Caki2 (cell line): Measurements from ENCODE around the gene GDF10. TPM values are rescaled to one million over a fixed set of nuclear protein-coding genes. Genes with fewer than 3 reads are reported as not detected.

Experiments
- DNase-seq: peaks from one replicate; pipeline ENCODE4 v3.0.0-alpha.2; 2015; ENCODE audit warnings: low read depth
- in situ Hi-C: cut with HindIII; loops from 2 replicates; pipeline ENCODE4 v1.10.0; 2016; ENCODE audit warnings: low sequenced_read_pairs, low pct_unique_long_range_greater_than_20kb, mixed read lengths
- total RNA-seq: library from RNA; depleted of rRNA; stranded (reverse); fragments of >200 nt; shearing (Covaris generic); gene quantifications from 2 replicates; pipeline ENCODE4 v1.2.3, GENCODE V29; 2014; ENCODE audit warnings: low replicate concordance

GDF10 gene
- total RNA-seq, 1 experiment from 2014 or later: not detected

DNA sequence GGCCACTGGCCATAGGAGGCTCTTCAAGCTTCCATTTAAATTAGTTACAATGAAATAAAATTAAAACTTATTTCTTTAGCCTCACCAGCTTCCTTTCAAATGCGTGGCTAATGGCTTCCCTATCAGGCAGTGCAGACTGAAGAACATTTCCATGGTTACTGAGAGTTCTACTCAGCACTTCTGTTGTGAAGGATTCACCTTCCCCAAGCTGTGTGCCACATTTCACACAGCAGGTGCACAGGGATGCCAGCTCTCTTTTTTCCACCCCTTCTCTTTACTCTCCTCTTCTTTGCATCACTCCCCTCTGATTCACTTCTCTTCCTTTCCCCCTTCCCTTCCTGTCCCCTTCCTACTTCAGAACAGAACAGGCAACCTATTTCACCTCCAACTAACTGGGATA lies 23.1 kb downstream of the GDF10 start:
- no peak for DNase-seq
- in situ Hi-C loops: no loop called here

DNA sequence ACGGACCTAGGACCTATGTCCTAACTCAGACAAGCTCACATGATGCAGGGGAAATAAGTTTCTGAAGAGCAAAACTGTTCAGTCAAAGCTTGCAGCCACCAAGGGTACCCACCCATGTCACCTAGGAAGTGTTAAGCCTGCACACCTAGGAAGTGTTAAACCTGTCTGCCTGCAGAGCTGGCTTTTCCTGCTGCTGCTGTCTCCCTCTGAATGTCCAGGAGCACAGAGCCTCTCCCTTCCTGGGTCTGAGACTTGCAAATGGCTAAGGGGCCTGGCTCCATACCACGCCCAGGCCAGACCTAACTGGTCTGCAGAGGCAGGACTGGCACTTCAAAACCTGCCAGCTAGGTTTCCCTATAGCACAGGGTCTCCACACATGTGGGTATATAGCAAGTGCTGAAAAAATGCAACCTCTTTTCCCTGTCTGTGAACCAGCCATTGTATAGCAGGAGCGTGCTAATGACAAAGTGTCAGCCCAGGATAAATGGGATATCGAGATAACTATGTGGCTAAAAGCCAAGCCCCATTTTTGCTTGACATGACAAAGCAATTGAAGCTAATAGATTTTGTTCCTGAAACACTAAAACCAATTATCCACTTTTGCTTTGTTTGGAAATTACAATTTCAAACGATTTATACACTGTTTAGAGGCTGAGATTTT lies 23.8 kb downstream of the GDF10 start:
- DNase-seq: no peak
- in situ Hi-C loops: no loop called here

DNA sequence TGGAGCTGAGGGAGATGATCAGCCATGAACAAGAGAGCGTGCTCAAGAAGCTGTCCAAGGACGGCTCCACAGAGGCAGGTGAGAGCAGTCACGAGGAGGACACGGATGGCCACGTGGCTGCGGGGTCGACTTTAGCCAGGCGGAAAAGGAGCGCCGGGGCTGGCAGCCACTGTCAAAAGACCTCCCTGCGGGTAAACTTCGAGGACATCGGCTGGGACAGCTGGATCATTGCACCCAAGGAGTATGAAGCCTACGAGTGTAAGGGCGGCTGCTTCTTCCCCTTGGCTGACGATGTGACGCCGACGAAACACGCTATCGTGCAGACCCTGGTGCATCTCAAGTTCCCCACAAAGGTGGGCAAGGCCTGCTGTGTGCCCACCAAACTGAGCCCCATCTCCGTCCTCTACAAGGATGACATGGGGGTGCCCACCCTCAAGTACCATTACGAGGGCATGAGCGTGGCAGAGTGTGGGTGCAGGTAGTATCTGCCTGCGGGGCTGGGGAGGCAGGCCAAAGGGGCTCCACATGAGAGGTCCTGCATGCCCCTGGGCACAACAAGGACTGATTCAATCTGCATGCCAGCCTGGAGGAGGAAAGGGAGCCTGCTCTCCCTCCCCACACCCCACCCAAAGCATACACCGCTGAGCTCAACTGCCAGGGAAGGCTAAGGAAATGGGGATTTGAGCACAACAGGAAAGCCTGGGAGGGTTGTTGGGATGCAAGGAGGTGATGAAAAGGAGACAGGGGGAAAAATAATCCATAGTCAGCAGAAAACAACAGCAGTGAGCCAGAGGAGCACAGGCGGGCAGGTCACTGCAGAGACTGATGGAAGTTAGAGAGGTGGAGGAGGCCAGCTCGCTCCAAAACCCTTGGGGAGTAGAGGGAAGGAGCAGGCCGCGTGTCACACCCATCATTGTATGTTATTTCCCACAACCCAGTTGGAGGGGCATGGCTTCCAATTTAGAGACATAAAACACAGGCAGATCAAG lies 25.6 kb downstream of the GDF10 start:
- in situ Hi-C loops: no loop called here

DNA sequence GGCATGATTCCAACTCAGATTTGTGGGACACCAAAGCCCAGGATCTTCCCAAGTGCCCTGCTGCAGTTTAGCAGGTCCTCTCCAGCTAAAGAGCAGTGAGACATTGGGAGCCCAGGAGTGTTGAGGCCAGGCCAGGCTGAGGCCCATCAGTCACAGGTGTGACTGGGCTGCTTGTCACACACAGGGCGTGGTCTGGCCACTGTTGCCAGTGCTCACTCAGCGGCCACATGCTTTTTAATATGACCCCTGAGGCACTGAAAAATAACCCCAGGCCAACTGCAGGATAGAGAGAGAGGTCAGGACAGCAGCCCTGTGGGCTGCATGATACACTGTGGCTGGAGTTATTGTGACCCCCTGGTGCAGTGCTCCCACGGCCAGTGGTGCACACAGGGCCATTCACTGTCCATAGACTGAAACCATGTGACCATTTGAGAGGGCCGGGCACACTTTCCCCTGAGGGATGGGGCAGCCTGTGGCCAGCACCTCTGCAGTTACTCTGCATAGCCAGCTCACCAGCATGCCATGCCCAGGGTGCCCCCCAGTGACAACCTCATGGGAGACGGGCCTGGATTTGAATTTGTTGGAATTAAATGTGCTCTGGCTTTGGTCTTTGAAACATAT lies 26.4 kb downstream of the GDF10 start:
- no peak for DNase-seq
- in situ Hi-C loops: no loop called here

More for the DNA sequence above, 25.6 kb downstream of the GDF10 start:
- no peak for DNase-seq

DNA sequence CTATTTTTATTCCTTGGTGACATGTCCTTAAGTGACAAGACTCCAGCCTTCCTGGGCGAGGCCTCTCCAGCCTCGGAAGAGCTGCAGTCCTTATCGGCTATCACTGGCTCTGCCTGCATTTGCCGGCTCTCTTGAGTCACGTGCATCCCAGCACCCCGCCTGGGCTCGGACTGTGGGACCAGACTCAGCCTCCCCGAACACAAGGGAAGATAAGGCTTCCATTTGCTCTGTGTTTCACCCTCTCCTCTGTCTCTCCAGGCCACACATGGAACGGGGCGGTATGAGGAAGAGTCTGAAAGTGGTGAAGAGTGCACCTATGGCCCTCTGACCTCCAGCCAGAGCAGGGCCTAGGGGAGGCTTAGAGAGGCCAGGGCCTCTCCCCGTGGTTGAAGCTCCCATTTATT lies 26.9 kb downstream of the GDF10 start:
- in situ Hi-C loops: no loop called here

DNA sequence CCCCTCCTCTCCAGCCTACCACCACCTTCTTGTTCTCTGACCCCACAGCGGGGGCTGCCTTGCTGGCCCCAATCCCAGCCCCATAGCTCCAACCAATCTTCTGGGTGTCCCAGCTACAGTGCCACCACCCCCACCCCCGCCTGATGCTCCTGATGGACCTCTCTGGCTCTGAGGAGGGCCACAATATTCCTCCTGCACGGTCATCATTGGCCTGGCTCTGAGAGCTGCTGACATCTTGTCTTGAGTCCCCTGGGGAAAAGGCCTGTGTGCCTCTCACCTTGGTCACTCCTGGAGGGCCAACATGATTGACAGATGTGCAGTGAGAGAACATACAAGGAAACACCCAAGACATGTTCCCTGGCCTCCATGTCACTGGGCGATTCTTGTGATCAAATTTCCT lies 29.9 kb downstream of the GDF10 start:
- DNase-seq: no peak
- in situ Hi-C loops: no loop called here

More for the DNA sequence above, 26.9 kb downstream of the GDF10 start:
- no peak for DNase-seq

DNA sequence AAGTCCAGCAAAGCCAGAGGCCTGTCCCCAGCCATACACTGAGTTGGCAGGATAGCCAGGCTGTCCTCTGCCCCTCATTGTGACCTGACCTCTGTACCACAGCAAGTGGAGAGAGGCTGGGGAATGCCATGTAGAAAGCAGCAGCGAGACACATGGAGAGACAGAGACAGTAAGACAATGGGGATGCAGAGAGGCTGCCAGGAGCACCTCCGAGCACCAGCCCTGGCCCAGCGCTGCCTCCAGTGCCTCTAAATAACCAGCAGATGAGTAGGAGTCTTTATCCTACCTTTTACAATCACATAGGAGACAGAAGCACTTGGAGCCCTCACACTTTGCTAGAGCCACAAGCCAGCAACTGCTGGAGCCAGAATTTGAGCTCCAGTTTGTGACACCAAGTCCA lies 30.4 kb downstream of the GDF10 start:
- DNase-seq: no peak
- in situ Hi-C loops: no loop called here

DNA sequence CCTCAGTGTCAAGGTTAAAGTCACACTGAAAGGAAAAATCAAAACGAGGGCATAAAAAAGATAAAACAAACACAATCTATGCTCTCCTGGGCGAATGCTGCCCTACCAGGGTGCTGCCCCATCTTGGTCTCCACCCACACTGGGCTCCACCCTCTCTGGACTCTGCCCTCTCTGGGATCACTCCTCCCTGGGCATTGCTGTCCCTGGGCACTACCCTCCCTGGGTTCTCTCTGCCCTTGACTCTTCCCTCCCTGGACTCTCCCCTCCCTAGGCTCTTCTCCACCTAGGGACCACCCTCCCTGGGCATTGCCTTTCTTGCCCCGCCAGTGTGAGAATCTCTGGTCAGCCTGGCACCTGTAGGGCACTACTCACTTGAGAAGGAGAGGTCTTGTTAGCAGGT lies 30.8 kb downstream of the GDF10 start:
- DNase-seq: no peak
- in situ Hi-C loops: no loop called here

DNA sequence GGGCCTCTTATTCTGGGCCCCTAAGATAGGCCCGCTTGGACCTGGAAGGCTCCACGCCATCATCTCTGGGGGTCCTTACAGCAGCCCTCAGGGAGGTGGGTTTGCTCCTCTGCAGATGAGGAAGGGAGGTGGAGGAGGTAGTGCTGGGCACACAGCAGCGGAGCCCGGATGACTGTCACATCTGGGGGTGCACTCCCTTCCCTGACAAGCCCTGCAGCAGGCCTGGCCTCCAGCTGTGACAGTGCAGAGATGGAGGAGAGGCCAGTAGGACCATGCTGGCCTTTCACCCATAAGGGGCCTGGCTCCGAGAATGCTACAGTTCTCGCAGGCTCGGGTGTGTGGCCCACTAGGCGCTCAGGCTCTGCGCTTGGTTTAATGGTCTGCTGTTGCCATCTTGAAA lies 31.5 kb downstream of the GDF10 start:
- in situ Hi-C loops: no loop called here
- no peak for DNase-seq

DNA sequence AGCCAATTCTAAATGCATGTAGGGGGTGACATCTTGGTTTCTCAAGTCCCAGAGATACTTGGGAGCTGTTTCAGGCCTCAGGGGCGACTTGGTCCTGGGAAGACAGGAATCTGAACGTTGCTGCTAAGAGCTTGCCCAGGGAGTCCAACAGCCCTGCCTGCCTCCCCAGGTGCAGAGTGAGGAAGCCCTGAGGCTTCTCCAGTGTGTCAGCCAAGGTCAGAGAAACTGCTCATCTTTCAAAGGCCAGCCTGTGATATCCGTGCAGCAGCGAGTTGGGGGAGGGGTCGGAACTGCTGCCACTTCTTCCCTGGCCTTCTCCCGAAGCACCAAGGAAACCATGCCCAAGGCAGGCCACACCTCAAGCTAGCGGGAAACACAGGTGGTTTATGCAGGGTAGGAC lies 32.0 kb downstream of the GDF10 start:
- in situ Hi-C loops: no loop called here
- DNase-seq: no peak

DNA sequence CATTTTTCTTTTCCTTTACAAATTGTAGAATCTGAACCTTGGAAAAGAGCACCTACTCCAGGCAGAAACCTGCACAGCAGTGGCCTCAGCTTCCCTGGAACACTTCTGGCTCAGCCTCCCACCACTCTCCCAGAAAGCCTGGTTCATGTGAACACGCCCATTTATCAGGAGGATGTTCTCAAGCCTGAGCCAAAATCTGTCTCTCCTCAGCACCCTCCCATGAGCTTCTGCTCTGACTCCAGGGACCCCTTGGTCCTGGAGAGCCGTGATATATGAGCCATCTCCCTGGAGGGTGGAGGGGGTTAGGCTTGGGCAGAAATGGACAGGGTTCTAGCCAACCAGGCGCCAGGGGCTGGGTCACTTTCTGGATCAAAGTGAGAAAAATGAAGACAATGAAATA lies 32.4 kb downstream of the GDF10 start:
- no peak for DNase-seq
- in situ Hi-C loops: no loop called here

DNA sequence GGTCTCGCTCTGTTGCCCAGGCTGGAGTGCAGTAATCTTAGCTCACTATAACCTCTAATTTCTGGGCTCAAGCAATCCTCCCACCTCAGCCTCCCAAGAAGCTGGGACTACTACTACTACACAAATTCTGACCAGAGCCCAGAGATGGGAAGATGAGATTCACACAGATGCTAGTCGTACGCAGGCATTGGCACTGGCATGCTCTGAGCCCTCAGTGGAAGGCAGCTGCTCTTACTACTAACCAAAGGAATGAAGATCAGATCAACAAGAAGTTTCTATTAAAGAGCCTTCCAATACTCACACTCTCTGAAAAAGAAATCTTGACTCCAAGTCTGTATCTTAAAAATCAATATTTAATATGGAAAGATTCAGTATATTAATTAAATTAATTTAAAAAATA lies 32.9 kb downstream of the GDF10 start:
- no peak for DNase-seq
- in situ Hi-C loops: no loop called here

DNA sequence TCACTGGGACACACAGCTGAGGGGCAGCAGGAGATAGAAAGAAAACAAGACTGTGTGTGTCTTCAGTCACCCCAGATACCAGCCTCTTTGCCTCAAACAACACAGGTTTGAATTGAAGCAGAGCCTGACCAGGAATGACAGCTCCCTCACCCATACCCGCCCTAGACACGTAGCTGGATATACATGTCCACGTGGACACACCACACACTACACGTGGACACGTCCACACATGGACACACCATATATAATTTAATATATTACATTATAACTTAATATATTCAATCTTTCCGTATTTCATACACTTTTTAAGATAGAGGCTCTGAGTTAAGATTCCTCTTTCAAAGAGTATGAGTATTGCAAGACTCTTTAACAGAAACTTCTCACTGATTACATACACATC lies 33.5 kb downstream of the GDF10 start:
- in situ Hi-C loops: no loop called here
- DNase-seq: no peak

DNA sequence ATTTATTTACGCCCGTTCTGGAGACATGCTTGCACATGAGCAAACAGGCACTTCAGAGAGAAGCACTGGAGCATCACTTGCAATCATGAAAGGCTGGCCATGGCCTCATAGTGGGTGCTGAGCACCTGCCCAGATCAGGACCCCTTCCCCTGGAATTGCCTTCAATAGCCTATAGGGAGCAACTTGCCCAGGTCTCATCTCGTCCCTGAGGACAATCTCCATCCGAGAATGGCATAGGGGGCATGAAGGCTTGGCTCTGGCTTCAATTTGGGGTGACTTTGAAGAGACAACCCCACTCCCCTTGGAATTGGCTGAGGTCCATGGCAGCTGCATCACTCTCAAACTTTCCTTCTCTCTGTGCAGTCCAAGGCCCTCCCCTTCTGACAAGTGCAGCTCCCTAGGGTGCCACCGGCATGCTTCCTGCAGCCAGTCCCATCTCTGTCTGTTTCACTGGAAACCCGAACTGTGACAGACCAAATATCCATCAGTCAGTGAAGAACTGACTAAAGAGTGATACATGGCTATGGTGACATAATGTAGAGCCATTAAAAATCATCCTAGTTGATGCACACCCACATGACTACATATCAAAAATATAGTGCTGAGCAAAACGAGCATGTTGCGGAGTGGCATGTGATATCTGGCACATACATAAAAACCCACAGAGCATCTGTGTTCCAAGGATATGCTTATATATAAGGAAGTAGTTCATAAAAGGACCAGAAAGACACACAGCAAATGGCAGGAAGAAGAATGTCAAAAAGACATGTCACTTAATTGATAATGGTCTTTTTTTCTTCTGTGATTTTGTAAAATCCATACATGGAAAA lies 34.7 kb downstream of the GDF10 start:
- in situ Hi-C loops: no loop called here
- DNase-seq: no peak

DNA sequence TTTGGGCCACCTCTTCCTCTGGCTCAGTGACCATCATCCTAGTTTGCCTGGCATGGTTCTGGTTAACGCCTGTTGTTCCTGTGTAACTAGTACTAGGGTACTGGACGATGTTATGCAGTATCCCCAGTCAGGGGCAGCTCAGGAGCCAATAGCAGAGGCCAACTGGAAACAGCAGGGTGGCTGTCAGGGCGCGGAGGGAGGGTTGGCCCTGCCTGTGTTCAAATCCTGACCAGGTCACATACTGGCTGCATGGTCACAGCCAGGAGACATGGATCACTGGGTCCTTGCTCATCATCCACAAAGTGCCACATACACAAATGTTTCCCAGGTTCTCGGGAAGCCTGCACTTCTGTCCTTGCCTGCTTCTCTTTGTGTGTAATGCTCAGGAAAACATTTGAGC lies 35.9 kb downstream of the GDF10 start:
- no peak for DNase-seq
- in situ Hi-C loops: no loop called here

DNA sequence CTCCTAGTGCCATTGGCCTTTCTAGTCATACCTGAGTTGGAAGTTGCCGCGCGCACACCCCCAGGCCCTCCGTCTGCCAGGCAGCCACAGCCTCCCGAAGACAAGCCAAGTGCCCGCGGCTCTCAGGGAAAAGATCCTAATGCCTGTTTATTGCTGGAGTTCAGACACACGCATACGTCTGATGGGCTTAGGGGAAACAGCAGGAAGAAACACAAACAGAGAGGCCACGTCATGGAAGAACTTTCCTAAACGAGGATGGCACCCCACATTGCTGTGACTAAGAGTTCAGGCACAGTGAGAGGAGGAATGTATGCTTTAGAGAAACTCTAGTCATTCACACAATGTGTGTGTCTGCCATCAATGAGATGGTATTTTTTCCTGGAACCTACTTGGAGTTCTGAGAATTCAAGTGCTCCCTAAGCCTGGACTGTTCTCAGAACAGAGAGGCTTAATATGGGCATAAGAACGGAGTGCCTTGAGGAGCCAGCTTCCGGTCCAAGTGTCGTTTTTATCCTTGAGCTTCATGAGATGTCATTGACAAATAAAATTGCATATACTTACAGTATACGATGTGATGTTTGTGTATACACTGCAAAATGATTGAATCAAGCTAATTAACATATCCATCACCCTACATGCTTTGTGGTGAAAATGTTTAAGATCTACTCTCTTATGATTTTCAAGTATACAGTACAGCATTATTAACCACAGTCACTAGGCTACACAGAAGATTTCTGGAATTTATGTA lies 36.6 kb downstream of the GDF10 start:
- no peak for DNase-seq
- in situ Hi-C loops: no loop called here

DNA sequence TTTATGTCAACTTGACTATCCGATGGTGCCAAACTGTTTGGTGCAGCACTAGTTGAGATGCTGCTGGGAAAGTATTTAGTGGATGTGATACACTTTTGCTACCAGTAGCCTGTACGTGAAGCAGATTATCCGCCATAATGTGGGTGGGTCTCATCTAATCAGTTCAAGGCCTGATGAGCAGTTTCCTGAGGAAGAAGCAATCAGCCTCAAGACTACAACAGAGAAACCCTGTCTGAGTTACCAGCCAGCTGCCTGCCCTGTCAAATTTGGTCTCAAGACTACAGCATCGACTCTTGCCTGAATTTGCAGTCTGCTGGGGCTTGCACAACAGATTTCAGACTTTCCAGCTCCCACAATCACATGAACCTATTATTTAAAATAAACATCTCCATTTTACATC lies 37.3 kb downstream of the GDF10 start:
- in situ Hi-C loops: no loop called here
- no peak for DNase-seq
